ENCODE measurements around the gene IGF1R. TPM values are rescaled to one million over a fixed set of nuclear protein-coding genes. Genes with fewer than 3 reads are reported as not detected.
"Not testable (repeated sequence)": the region's sequence is repeated elsewhere in the genome, so short reads cannot be mapped to it uniquely, and the experiment has no call there.

Gene IGF1R
- total RNA-seq: 33.3 TPM
- polyA plus RNA-seq: 11.5 TPM

- under 1% methylated on average over 106 of the region's 106 CpGs for WGBS
- DNase-seq (ENCODE audit: extremely low spot score): no peak
- peak within 1 kb of the TSS; percentile 97 for H3K27ac ChIP-seq (ENCODE audit: low read depth)
Observed at GRCh38 chr15:98647774-98648653, at the start of gene IGF1R. Gene IGF1R (plus strand): TSS chr15:98648539. CDS start chr15:98649582, 1,043 bp downstream.

GRCh38 chr15:98599909-98600691, 48.2 kb upstream of the IGF1R start:
- Histone ChIP-seq H3K27ac (ENCODE audit: low read depth) (no peak overlapping the region), H3K4me3 (ENCODE audit: low read depth, low read length) (peak overlapping the region; percentile 32), H3K4me1 (ENCODE audit: insufficient read depth) (no peaks in the 10 kb centered on the region), H3K36me3 (ENCODE audit: insufficient read depth) (no peaks in the 10 kb centered on the region)
- 12% methylated on average over 15 of the region's 15 CpGs for WGBS
- DNase-seq (ENCODE audit: extremely low spot score): peak; percentile 48

More at GRCh38 chr15:98647774-98648653, at the start of gene IGF1R:
- Histone ChIP-seq H3K4me1 (ENCODE audit: insufficient read depth) (no peaks in the 10 kb centered on the region), H3K36me3 (ENCODE audit: insufficient read depth) (no peaks in the 10 kb centered on the region), H3K4me3 (ENCODE audit: low read depth, low read length) (peak within 1 kb of the TSS; percentile 95)

GRCh38 chr15:98604983-98605382, 43.4 kb upstream of the IGF1R start:
- H3K4me3 ChIP-seq (ENCODE audit: low read depth, low read length): no peak overlapping the region
- 89% methylated on average over 15 of the region's 15 CpGs for WGBS
- H3K36me3 ChIP-seq (ENCODE audit: insufficient read depth): no peaks in the 10 kb centered on the region
- no peaks in the 10 kb centered on the region for H3K4me1 ChIP-seq (ENCODE audit: insufficient read depth)
- H3K27ac ChIP-seq (ENCODE audit: low read depth): no peak overlapping the region
- DNase-seq (ENCODE audit: extremely low spot score): no peak

DNA sequence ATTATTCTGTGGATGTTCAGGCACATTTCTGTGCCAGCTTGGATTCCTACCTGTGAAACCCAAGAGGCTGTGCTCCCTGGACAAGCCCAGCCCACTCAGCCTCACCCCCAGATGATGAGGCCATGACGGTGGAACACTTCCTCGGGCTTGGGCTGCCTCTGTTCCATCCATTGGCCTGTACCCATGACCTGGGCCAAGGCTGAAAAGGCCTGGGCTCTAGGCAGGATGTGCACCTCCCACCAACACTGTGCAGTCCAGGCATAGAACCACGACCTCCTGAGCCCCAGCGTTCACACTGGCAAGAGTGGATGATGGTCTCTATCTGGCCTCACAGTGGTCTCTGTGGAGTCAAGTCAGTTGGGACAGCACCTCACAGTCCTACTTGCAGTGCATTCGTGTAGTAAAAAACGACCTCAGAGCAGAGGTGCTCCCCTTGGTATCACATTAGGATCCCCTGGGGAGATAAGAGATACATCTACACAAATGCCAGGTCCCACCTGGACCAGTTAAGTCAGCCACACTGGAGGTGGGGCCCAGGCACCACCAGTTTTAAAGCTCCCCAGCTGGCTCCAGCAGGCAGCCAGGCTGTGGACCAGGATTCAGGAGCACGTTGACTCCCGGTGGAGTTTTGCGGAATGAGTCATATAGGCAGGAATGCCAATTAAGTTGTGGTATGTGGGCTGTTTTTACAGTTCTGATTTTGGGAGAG, 39.0 kb upstream of the IGF1R start:
- Histone ChIP-seq H3K27ac (ENCODE audit: low read depth) (no peak overlapping the region), H3K4me1 (ENCODE audit: insufficient read depth) (no peaks in the 10 kb centered on the region), H3K36me3 (ENCODE audit: insufficient read depth) (no peaks in the 10 kb centered on the region), H3K4me3 (ENCODE audit: low read depth, low read length) (no peak overlapping the region)
- DNase-seq (ENCODE audit: extremely low spot score): no peak
- 59% methylated on average over 9 of the region's 9 CpGs for WGBS

- 90% methylated on average over 4 of the region's 4 CpGs for WGBS
- Histone ChIP-seq H3K4me1 (ENCODE audit: insufficient read depth) (no peaks in the 10 kb centered on the region), H3K4me3 (ENCODE audit: low read depth, low read length) (no peak overlapping the region), H3K27ac (ENCODE audit: low read depth) (no peak overlapping the region), H3K36me3 (ENCODE audit: insufficient read depth) (no peaks in the 10 kb centered on the region)
- DNase-seq (ENCODE audit: extremely low spot score): no peak
Observed at GRCh38 chr15:98610991-98611390, 37.3 kb upstream of the IGF1R start.

GRCh38 chr15:98611808-98612207, 36.5 kb upstream of the IGF1R start:
- no peak for DNase-seq (ENCODE audit: extremely low spot score)
- no peak overlapping the region for H3K4me3 ChIP-seq (ENCODE audit: low read depth, low read length)
- no peaks in the 10 kb centered on the region for H3K36me3 ChIP-seq (ENCODE audit: insufficient read depth)
- no peak overlapping the region for H3K27ac ChIP-seq (ENCODE audit: low read depth)
- no peaks in the 10 kb centered on the region for H3K4me1 ChIP-seq (ENCODE audit: insufficient read depth)
- WGBS: 94% methylated on average over 2 of the region's 2 CpGs

DNA sequence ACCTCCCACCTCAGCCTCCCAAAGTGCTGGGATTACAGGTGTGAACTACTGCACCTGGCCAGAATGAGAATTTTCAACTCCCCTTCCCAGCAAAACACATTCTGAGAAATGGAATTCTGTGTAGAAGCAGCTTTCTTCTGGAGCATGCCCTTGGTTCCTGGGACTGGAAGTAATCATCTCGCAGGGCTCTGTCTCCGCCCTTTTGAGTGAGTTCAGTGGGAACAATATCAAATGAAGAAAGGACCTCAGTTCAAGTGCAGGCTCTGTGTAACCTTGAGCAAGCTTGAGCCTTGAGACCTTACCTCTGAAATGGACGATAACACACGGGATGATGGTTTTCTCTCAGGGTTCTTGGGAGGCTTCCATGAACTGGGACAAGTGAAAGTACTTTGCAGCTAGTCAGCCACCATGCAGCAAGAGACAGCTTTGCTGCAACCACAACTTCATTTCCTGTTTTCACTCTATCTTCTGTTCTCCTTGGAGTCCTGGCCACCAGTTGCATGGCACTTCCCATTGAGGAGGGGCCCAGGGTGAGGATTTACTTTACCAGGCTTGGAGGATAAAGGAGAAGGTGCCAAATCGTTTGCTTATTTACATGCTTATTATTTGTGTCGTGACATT, 35.7 kb upstream of the IGF1R start:
- DNase-seq (ENCODE audit: extremely low spot score): no peak
- Histone ChIP-seq H3K36me3 (ENCODE audit: insufficient read depth) (no peaks in the 10 kb centered on the region), H3K4me3 (ENCODE audit: low read depth, low read length) (no peak overlapping the region), H3K27ac (ENCODE audit: low read depth) (no peak overlapping the region), H3K4me1 (ENCODE audit: insufficient read depth) (no peaks in the 10 kb centered on the region)
- 85% methylated on average over 6 of the region's 6 CpGs for WGBS

DNA sequence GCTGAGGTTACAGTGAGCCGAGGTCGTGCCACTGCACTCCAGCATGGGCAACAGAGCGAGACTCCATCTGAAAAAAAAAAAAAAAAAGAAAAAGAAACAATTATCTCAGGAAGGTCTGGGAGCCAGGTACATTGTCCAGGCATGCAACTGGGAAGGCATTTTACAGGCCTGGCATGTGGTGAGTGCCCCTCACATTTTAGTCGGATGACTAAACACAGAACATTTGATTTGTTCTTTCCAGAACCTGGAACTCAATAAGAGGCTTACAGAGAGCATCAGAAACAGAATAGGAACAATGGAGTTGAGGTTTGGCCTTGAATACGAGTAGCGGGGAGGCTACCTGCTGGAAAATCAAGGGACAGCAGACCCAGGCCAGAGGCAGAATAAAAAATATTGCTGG, 33.7 kb upstream of the IGF1R start:
- H3K4me3 ChIP-seq (ENCODE audit: low read depth, low read length): no peak overlapping the region
- 93% methylated on average over 6 of the region's 6 CpGs for WGBS

GRCh38 chr15:98616397-98616796, 31.9 kb upstream of the IGF1R start:
- Histone ChIP-seq H3K4me3 (ENCODE audit: low read depth, low read length) (no peak overlapping the region), H3K36me3 (ENCODE audit: insufficient read depth) (no peaks in the 10 kb centered on the region), H3K27ac (ENCODE audit: low read depth) (no peak overlapping the region), H3K4me1 (ENCODE audit: insufficient read depth) (no peaks in the 10 kb centered on the region)
- no peak for DNase-seq (ENCODE audit: extremely low spot score)
- WGBS: 82% methylated on average over 10 of the region's 10 CpGs

More for the DNA sequence above, 33.7 kb upstream of the IGF1R start:
- H3K36me3 ChIP-seq (ENCODE audit: insufficient read depth): no peaks in the 10 kb centered on the region
- no peak for DNase-seq (ENCODE audit: extremely low spot score)
- no peaks in the 10 kb centered on the region for H3K4me1 ChIP-seq (ENCODE audit: insufficient read depth)
- no peak overlapping the region for H3K27ac ChIP-seq (ENCODE audit: low read depth)

GRCh38 chr15:98617328-98617980, 30.9 kb upstream of the IGF1R start:
- whole genome bisulfite sequencing: 84% methylated on average over 5 of the region's 5 CpGs
- Histone ChIP-seq H3K4me3 (ENCODE audit: low read depth, low read length) (no peak overlapping the region), H3K36me3 (ENCODE audit: insufficient read depth) (no peaks in the 10 kb centered on the region), H3K27ac (ENCODE audit: low read depth) (no peak overlapping the region), H3K4me1 (ENCODE audit: insufficient read depth) (no peaks in the 10 kb centered on the region)
- DNase-seq (ENCODE audit: extremely low spot score): no peak

DNA sequence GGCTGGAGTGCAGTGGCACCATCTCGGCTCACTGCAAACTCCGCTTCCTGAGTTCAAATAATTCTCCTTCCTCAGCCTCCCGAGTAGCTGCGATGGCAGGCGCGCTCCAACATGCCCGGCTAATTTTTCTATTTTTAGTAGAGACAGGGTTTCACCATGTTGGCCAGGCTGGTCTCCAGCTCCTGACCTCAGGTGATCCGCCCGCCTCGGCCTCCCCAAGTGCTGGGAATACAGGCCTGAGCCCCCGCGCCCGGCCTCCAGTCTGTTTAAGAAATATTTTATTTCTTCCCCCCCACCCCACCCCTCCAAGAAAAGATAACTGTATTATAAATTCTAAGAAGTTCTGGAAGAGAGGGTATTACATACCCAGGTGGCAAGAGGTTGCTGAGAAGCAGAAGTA, 29.8 kb upstream of the IGF1R start:
- not testable (repeated sequence) for H3K4me1 ChIP-seq (ENCODE audit: insufficient read depth); DNase-seq (ENCODE audit: extremely low spot score); H3K27ac ChIP-seq (ENCODE audit: low read depth); H3K4me3 ChIP-seq (ENCODE audit: low read depth, low read length); H3K36me3 ChIP-seq (ENCODE audit: insufficient read depth)
- WGBS: 90% methylated on average over 13 of the region's 13 CpGs

- DNase-seq (ENCODE audit: extremely low spot score): no peak
- 53% methylated on average over 8 of the region's 8 CpGs for WGBS
- H3K27ac ChIP-seq (ENCODE audit: low read depth): no peak overlapping the region
- H3K4me3 ChIP-seq (ENCODE audit: low read depth, low read length): no peak overlapping the region
- no peaks in the 10 kb centered on the region for H3K36me3 ChIP-seq (ENCODE audit: insufficient read depth)
- H3K4me1 ChIP-seq (ENCODE audit: insufficient read depth): no peaks in the 10 kb centered on the region
Observed at GRCh38 chr15:98620020-98620419, 28.3 kb upstream of the IGF1R start.

DNA sequence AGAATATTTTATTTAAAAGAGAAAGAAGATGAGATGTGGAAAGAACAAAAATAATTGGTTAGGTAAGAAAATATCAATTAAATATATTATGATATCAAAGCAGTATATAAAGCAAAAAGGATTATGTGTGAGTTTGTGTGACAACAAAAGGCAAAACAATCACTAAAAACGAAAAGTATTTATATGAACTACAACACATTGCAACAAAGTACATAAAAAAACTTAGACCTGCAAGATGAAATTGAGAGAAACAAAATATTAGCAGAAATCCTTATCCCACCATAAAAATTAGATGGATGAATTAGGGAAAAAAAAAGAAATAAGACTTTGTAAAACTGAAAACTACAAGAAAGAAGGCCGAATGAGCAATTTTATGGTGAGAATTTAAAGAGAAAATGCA, 27.3 kb upstream of the IGF1R start:
- Histone ChIP-seq H3K4me3 (ENCODE audit: low read depth, low read length) (no peak overlapping the region), H3K4me1 (ENCODE audit: insufficient read depth) (no peaks in the 10 kb centered on the region), H3K36me3 (ENCODE audit: insufficient read depth) (no peaks in the 10 kb centered on the region), H3K27ac (ENCODE audit: low read depth) (no peak overlapping the region)
- DNase-seq (ENCODE audit: extremely low spot score): no peak
- WGBS: 42% methylated on average over 2 of the region's 2 CpGs
